ENCODE results near the gene CCDC91. TPM values are rescaled to one million over a fixed set of nuclear protein-coding genes. Genes with fewer than 3 reads are reported as not detected.

Gene CCDC91
- total and polyA plus RNA-seq, 2 of the 4 experiments (the other 2 are of a cell fraction): 8.6 to 14.7 TPM

DNA sequence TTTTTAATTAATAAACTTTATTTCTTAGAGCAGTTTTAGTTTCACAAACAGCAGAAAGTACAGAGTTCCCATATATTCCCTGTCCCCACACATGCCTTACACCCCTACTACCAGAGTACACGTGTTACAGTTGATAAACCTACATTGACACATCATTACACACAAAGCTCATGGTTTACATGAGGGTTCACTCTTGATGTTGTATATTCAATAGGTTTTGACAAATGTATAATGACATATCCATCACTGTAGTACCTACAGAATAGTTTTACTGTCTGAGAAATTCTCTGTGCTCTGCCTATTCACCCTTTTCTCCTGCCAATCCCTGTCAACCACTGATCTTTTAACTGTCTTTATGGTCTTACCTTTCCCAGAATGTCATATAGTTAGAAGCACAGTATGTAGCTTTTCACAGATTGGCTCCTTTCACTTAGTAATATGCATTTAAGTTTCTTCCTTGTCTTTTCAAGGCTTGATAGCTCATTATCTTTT is 15.1 kb upstream of the CCDC91 start:
- Histone ChIP-seq H3K27me3 (ENCODE audit: control insufficient read depth, insufficient read depth, low read length) (no peaks in the 10 kb centered on the region), H3K23ac (ENCODE audit: low read depth, low read length) (no peak overlapping the region), H3K18ac (ENCODE audit: low read depth, low read length) (no peak overlapping the region), H3K56ac (ENCODE audit: extremely low read depth, insufficient read depth, low read length) (no peak overlapping the region), H2AFZ (replicated peaks; ENCODE audit: low read length, poor library complexity) (no peak overlapping the region), H3K79me1 (ENCODE audit: low read depth in 1 of 2, low read length in 2 of 2) (no peaks in the 10 kb centered on the region), H3K4me2 (ENCODE audit: low read depth, low read length) (no peak overlapping the region), H2BK5ac (ENCODE audit: low read depth, low read length, poor library complexity, severe bottlenecking) (no peak overlapping the region), H4K20me1 (ENCODE audit: insufficient read depth, low read length) (no peaks in the 10 kb centered on the region), H3K4me1 (ENCODE audit: control insufficient read depth, insufficient read depth, low read length) (no peaks in the 10 kb centered on the region), H3K9me1 (ENCODE audit: insufficient read depth, low read length) (no peaks in the 10 kb centered on the region), H4K91ac (ENCODE audit: insufficient read depth, low read depth, low read length) (no peak overlapping the region), H2BK120ac (ENCODE audit: low read depth, low read length) (no peak overlapping the region), H3K27ac (ENCODE audit: insufficient read depth, low read length) (no peak overlapping the region), H2BK20ac (ENCODE audit: low read depth, low read length) (no peak overlapping the region), H2AK9ac (replicated peaks; ENCODE audit: low read depth, low read length, poor library complexity) (no peak overlapping the region), H3K4me3 (ENCODE audit: insufficient read depth, low read depth, low read length) (no peak overlapping the region), H2AK5ac (ENCODE audit: low read depth, low read length) (no peak overlapping the region), H3K4ac (ENCODE audit: low read depth, low read length) (no peak overlapping the region), H4K5ac (ENCODE audit: low read depth, low read length) (no peak overlapping the region), H3K9ac (ENCODE audit: low read depth, low read length) (no peak overlapping the region), H3K14ac (replicated peaks; ENCODE audit: low read depth, low read length) (no peak overlapping the region), H2BK15ac (ENCODE audit: low read depth, low read length) (no peak overlapping the region), H3K9me3 (ENCODE audit: control insufficient read depth, insufficient read depth, low read length) (no peaks in the 10 kb centered on the region), H4K8ac (ENCODE audit: low read depth in 2 of 2, low read length in 2 of 2) (no peak overlapping the region), H3K36me3 (ENCODE audit: control insufficient read depth, insufficient read depth, low read length) (no peaks in the 10 kb centered on the region)
- intact Hi-C loops (cut with micrococcal nuclease) (no loop called here), dilution Hi-C loops (cut with HindIII; ENCODE audit: low sequenced_read_pairs, unreplicated experiment) (no loop called here), in situ Hi-C loops (cut with MboI; ENCODE audit: low sequenced_read_pairs) (loop anchor here (10.0 kb wide), 2 partner anchors 210 to 430 kb away; no protein-coding TSS in a partner anchor)
- ChIA-PET CTCF (interaction anchor here (1.2 kb wide), 1 partner anchor 10 kb away, joined by 3 read pairs; no protein-coding TSS in a partner anchor), POLR2A (ENCODE audit: unreplicated experiment) (no interaction called here)
- WGBS, 2 experiments (ENCODE audit: extremely low coverage in 2 of 2, insufficient read length in 1 of 2): no CpG with 5 or more reads among the region's 1 CpG
- DNase-seq (no peak), ATAC-seq (ENCODE audit: low read depth) (no peak)
- BruUV-seq (replicated peaks): no TSS peak
- TF ChIP-seq, protein P1, sequence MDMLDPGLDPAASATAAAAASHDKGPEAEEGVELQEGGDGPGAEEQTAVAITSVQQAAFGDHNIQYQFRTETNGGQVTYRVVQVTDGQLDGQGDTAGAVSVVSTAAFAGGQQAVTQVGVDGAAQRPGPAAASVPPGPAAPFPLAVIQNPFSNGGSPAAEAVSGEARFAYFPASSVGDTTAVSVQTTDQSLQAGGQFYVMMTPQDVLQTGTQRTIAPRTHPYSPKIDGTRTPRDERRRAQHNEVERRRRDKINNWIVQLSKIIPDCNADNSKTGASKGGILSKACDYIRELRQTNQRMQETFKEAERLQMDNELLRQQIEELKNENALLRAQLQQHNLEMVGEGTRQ (IDR thresholded peaks at IDR 0.05; ENCODE audit: low read depth, low read length): no peak
- TF ChIP-seq, protein P2, sequence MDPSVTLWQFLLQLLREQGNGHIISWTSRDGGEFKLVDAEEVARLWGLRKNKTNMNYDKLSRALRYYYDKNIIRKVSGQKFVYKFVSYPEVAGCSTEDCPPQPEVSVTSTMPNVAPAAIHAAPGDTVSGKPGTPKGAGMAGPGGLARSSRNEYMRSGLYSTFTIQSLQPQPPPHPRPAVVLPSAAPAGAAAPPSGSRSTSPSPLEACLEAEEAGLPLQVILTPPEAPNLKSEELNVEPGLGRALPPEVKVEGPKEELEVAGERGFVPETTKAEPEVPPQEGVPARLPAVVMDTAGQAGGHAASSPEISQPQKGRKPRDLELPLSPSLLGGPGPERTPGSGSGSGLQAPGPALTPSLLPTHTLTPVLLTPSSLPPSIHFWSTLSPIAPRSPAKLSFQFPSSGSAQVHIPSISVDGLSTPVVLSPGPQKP (IDR thresholded peaks at IDR 0.05; ENCODE audit: borderline replicate concordance, low read depth, low read length): no peak
- TF ChIP-seq MXI1 (IDR thresholded peaks at IDR 0.05; ENCODE audit: borderline replicate concordance, low read depth, low read length): no peak
- TF ChIP-seq CEBPB (IDR thresholded peaks at IDR 0.05; ENCODE audit: low read depth, low read length): no peak

All from IMR-90 (cell line).